HG02763 (cell line): ENCODE results near the gene HCN2.
A peak's percentile ranks its signal among the peaks of the same experiment; 100 is the strongest.

Experiments
- ATAC-seq: cut with Tn5 transposase; IDR thresholded peaks from one replicate; pipeline ENCODE4 v1.9.1; 2021; ENCODE audit warnings: mild to moderate bottlenecking, moderate library complexity; ENCODE audit not compliant: unreplicated experiment

The HCN2 gene

GRCh38 chr19:633786-634639, 44.3 kb downstream of the HCN2 start:
- ATAC-seq: no peak

- no peak for ATAC-seq
Observed at GRCh38 chr19:634975-635652, 45.4 kb downstream of the HCN2 start.

- ATAC-seq: no peak
Observed at GRCh38 chr19:638906-639252, 49.2 kb downstream of the HCN2 start.

GRCh38 chr19:639253-640160, 49.8 kb downstream of the HCN2 start, which contains the start of gene FGF22:
Gene FGF22 (plus strand): TSS chr19:639879. CDS start chr19:639926, 47 bp downstream.
- ATAC-seq: peak; percentile 55

- no peak for ATAC-seq
Observed at GRCh38 chr19:640161-640558, 50.5 kb downstream of the HCN2 start.

- ATAC-seq: no peak
Observed at GRCh38 chr19:640606-641189, 51.0 kb downstream of the HCN2 start.

GRCh38 chr19:641702-642101, 52.0 kb downstream of the HCN2 start:
- ATAC-seq: no peak

GRCh38 chr19:642767-643727, 53.4 kb downstream of the HCN2 start:
- no peak for ATAC-seq

- no peak for ATAC-seq
Observed at GRCh38 chr19:643736-644135, 54.1 kb downstream of the HCN2 start.

GRCh38 chr19:644363-644762, 54.7 kb downstream of the HCN2 start:
- no peak for ATAC-seq

GRCh38 chr19:644789-645188, 55.1 kb downstream of the HCN2 start:
- no peak for ATAC-seq

GRCh38 chr19:645912-646778, 56.5 kb downstream of the HCN2 start:
- no peak for ATAC-seq

GRCh38 chr19:646779-647565, 57.3 kb downstream of the HCN2 start:
- ATAC-seq: no peak

GRCh38 chr19:647566-648284, 58.0 kb downstream of the HCN2 start:
- no peak for ATAC-seq

- no peak for ATAC-seq
Observed at GRCh38 chr19:648305-648704, 58.6 kb downstream of the HCN2 start.

- ATAC-seq: no peak
Observed at GRCh38 chr19:648904-649801, 59.5 kb downstream of the HCN2 start.
